Cardiac septum (tissue), 1 donor: ENCODE results near the gene TADA2B. TPM values are rescaled to one million over a fixed set of nuclear protein-coding genes. Genes with fewer than 3 reads are reported as not detected.

Source experiments
- DNase-seq: peaks from one replicate; pipeline ENCODE4 v3.0.0-alpha.2; 2020; ENCODE audit warnings: low spot score
- intact Hi-C: fragments of 100-400 bp; cut with DNase I; formaldehyde crosslinking; loops from one replicate; pipeline ENCODE4 v1.14.0; 2022
- total RNA-seq: library from RNA; stranded (reverse); fragmentation: NEBNext Ultra II Directional; extraction: Animal tissue kit (Norgen Biotek cat#: 25700); gene quantifications from one replicate; pipeline ENCODE4 v1.2.1, GENCODE V29; 2021
- donor health status: DM: no; HTN: no; CAD: no.

TADA2B gene
- total RNA-seq, 1 donor from 2014 or later = 25.6 TPM

DNA sequence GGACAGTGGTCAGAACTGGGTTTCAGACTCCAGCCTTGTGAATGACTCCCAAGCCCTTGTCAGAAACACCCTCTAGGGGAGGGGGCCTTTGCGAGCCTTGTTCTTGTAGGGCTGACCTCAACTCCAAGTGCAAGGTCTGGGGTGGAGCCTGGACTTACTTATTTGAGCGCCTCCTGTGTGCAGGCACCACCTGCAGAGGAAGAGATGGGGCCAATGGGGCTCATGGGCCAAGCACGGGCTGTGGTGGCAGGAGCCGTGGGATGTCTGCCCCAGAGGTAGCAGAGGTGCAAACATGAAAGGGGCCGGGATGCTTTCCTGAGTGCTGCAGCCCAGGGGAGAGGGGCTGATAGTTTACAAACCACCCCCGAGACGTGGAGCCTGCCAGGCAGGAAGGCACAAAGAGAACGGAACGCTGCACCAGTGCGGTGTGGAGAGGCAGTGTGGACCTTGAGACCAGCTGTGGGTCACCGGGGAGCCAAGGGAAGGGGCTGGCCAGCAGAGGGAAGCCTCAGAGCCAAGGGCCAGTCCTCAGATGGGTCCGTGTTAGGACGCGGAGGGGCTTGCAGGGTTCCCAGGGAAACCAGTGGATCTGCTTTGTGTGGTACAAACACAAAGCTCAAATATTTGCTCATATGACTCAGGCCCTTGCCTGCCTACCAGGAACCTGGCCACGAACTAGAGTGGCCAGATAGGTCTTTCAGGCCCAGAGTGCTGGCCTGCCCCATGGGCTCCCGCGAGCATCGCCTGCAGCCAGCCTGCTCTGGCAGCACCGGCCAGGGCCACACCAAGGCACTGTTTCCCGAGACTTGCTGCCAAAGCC lies 8.7 kb upstream of the TADA2B start:
- intact Hi-C loops = no loop called here
- no peak for DNase-seq

DNA sequence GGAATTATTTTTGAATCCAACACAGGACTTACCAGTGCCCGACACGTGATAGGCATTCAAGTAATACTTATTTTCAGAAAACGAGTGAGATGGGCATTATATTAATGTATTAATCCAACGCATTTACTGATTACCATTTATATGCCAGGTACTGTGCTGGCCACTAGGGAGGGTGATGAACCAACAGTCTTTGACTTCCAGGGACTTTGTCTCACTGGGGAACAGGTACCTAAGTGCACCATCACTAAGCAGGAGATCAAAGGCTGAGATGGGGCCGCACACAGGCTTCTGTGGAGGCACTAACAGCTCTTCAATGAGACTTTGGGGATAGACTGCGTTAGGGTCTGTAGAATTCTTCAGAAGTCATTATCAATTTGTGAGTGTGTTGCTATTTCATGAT lies 5.7 kb upstream of the TADA2B start:
- DNase-seq = no peak
- intact Hi-C loops = no loop called here

DNA sequence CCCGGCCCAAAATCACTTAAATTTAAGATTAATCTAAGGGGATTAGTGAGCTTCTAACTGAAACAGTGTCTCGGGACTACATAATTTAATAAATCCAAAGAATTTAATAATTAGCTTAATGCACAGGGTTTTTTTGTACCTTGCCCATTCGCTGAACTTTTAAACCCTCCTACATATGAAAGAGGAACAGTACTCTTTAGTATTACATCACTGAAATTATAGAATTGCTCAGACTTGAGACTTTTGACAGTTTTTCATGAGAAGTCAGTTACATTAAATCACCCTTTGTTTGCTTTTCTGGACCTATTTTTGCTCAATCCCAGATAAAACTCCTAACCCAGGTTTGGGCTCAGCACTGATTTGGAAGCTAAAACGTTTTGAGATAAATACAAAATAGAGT lies 2.4 kb upstream of the TADA2B start:
- intact Hi-C loops = loop anchor here (10.0 kb wide), 1 partner anchor 326 kb away; the partner anchor contains the start of gene BLOC1S4
- DNase-seq = no peak

DNA sequence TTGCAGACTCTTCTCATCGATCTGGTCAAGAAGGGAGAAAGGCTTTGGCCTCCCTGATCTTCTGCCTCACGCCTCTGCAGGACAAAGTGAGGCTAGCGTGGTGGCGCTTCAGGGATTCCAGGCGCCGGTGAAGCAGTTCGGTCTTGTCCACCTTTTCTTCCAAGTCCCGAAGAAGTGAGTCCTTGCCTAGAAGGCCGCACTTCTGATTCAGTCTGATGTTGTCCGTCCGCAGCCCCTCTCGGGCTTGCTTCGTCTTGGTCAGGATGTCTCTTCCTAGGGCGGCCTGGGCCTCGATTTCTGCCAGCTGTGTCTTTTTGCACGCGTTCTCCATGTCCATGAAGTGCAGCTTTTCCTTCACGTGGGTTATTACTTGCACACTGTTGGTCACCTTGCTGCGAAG lies 1.9 kb upstream of the TADA2B start:
- no peak for DNase-seq
- intact Hi-C loops = loop anchor here (10.0 kb wide), 1 partner anchor 326 kb away; the partner anchor contains the start of gene BLOC1S4

DNA sequence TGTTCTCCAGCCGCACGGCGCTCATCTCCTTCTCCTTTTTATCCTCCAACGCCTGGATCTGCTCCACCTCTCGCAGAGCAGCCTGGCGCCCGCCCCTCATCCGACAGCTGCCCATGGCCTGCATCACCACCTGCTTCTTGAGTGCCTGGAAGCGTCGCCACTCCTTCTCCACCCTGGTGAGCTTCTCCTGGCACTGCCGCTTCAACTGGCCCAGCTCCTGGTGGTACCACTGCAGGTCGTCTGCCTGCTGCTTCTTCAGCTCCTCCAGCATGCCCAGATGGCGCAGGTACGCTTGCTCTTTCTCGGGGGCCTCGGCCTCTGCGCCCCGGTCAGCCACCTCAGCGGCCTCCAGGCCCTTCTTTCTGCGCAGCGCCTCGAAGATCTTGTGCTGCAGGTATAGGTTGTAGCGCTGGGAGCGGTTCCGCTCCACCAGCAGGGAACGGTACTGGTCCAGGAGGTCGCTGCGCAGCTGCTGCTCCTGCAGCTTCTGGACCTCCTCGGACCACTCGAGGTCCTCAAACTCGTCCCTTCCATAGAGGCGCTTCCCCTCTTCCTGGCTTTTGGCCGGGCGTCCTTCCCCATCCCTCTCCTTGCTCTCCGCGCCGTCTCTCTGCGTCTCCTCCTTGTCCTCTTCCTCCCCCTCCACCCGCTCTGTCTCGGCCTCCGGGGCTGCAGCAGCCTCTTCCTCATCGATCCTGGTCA lies 1.2 kb upstream of the TADA2B start:
- intact Hi-C loops = loop anchor here (2.0 to 10.0 kb wide), 2 partner anchors 55 to 327 kb away; partner anchors contain the start of gene BLOC1S4
- DNase-seq = no peak

DNA sequence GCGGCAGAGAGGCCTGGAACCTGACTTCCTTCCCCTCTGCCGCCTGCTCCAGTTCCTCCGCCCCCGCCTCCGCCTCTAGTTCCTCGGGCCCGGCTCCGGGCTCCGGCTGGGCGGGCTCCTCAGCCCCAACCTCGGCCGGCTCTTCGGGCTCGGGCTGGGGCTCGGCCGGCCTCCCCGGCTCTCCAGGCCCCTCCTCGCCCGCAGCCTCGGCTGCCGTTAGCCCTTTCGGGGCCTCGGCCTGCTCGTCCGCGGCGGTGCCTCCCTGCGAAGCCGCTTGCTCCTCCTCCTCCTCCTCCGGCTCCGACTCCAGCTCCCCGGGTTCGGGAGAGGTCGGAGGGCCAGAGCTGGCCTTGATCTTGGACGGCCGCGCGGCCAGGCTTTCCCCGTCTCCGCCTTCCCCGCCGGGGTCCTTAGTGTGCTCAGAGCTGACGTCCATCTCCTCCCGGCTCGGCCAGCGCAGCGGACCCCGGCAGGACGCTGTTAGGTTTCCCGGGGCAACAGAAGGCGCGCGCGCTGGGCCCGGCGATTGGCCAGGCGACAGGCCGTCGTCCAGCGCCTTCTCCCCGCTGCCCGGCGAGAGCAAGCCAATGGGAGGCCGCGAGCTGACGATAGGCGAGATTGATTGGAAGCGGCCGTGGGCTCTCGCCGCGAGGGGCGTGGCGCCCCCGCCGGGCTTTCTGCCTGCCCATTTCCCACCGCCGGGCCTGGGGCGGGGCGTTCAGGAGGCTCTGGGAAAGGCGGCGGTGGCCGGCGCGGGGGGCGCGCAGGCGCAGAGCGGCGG lies 479 bp upstream of the TADA2B start:
- DNase-seq = peak; percentile 98
- intact Hi-C loops = loop anchor here (2.0 to 10.0 kb wide), 2 partner anchors 56 to 328 kb away; partner anchors contain the start of gene BLOC1S4

DNA sequence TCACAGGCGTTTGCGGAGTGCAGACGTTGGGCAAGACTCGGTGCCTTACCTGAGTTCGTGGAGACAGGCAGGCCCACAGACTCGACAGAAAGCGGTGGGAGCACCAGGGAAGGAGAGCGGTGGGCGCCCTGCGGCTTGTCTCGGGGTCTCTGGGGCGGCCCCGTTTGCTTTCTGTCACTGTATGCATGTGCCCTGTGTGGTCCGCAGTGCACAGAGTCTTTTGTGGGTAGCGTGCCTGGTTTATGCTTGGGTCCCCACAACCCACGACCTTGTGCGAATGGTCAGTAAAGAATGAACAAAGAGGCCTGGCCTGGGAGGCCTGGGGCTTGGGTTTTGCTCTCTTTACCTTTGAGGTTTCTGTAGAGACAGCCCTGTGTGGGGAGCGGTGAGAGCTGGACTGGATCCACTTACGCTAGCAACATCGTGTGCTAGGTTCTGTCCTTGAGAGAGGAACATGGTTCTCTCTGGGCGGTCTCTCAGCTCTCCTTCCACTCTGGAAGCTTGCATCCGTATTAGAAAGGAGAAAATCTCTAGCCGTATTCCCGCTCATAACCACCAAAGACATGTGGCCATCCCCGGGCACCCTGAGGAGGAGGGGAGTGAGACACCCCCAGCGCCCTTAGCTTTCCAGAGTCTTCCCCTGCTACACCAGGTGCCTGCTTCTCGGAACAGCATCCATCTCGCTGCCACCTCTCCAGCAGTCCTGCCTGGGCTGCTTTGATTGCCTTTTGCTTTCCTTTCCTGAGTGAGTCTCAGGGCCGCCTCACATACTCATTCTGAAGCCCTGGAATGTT lies 1.2 kb downstream of the TADA2B start:
- intact Hi-C loops = loop anchor here (1.0 to 10.0 kb wide), 2 partner anchors 24 to 330 kb away; partner anchors contain the start of genes BLOC1S4 and GRPEL1
- DNase-seq = no peak

DNA sequence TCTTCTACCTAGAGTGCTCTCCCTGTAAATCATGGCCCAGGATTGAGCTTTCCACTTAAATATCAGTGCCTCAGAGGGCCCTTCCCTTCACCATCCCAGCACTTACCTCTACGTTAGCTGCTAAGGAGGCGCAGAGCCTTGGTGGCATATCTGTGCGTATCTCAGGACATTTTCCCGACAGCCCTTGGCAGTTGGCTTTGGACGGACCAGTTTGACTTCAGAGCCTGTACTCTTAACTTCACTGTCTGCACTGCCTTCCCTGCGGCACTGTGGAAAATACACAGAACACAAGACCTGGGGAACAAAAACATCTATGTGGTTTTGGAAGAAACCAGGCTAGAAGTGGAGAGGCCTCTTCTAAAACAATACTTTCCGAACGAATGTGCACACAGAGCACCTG lies 2.4 kb downstream of the TADA2B start:
- intact Hi-C loops = loop anchor here (10.0 kb wide), 1 partner anchor 331 kb away; the partner anchor contains the start of gene BLOC1S4

DNA sequence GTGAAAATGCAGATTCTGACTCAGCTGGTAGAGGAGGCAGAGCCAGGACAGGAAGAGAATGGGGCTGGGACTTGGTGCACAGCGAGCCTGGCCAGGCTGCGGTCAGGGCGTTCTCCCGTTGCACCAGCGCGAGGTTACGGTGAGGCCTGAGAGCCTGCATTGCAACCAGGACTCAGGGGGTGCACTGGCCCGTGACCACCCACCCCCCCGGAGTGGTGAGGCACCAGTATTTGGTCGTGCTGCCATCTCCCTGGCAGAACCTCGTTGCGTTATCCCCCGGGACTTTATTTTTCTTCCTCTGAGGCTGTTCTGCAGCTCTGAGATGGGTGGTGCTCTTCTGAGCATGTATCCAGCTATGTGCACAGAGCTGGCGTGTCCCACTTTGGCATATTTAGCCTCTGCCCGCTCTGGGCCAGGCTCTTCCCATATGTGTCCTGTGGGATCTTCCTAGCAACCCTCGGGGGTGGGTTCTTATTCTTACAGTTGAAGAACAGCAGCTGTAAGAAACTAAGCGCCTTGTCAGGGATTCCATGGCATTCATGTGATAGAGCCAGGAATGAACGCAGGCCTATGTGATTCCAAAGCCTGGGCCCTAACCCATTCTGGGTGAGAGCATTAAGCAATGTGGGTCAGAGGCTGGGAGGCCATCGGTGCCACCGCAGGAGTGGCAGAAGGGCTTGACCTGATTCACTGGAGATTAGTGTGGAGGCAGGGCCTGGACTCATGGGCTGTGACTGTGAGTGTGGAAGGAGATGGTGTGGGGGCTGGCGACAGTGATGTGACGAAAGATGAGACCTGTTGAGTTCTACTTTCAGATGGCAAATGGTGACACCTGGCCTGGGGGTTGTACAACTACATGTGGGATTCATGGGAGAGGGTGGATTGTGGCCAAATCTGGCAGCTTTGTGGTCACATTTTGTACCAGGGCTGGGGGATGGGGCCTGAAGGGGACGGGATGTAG lies 3.1 kb downstream of the TADA2B start:
- intact Hi-C loops = loop anchor here (10.0 kb wide), 1 partner anchor 331 kb away; the partner anchor contains the start of gene BLOC1S4
- no peak for DNase-seq

More for the DNA sequence above, 2.4 kb downstream of the TADA2B start:
- DNase-seq = no peak

DNA sequence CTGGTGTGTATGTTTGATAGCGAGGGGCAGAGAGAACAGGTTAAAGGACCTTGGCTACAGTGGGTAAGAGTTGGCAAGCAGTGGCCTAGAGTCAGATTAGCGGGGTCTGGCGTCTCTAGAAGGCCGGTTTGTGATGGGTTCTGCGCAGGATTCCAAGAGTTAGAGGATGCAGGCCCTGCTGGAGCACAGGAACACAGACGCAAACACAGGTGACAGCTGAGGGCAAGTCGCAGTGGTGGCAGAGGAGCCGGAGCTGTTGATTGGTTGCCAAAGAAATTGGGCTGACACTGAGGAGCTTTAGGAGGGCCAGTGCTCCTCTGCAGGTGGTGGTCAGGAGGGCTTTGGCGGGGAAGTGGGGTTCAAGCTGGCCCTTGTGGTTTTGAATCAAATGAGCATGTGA lies 3.8 kb downstream of the TADA2B start:
- DNase-seq = no peak
- intact Hi-C loops = loop anchor here (10.0 kb wide), 1 partner anchor 332 kb away; the partner anchor contains the start of gene BLOC1S4

DNA sequence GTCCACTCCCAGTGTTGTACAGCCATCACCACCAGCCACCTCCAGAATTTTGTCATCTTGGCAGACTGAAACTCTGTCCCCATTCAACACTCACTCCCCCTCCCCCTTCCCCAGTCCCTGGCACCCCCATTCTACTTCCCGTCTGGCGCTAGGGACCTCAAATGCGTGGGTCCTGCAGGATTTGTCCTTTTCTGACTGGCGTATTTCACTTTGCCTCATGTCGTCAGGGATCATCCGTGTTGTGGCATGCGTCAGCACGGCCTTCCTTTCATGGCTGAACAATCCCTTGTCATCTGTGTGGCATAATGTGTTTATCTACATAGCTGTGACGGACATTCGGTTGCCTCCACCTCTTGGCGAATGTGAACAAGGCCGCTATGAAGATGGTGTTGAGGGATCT lies 5.5 kb downstream of the TADA2B start:
- DNase-seq = no peak
- intact Hi-C loops = loop anchor here (10.0 kb wide), 1 partner anchor 334 kb away; the partner anchor contains the start of gene BLOC1S4

DNA sequence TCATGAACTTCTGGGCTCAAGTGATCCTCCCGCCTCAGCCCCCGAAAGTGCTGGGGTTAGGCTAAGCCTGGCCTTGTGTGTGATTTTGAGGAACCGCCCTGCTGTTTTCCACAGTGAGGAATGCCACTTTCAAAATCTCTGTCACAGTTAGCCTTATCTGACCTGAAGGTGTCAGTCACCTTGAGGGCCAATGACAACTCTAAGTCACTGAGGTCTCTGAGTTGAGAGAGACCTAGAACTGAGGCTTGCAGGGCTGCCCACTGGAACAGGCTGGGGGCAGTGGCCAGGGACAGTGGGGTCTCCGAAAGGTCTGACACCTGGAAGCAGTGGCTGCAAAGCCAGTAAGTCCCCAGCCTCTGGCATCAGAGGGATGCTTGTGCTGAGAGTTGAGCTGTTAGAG lies 6.1 kb downstream of the TADA2B start:
- DNase-seq = no peak

DNA sequence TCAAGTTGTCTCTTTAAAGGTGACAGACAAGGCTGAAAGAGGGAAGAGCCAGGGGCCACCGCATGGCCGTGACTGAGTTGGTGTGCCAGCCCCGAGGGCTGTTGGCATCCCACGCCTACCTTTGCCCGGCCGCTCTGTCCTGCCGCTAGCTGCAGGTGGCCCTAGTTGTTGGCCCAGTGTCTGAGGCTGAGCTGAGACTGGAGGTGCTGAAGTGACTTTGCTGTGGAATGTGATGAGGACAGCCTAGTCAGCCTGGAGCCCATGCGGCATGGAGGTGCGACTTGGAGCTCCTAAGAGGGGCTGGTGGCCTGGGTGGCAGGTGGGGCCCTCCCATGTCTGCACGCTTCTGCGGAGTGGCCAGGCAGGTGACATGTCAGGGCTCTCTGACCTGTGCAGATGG lies 6.6 kb downstream of the TADA2B start:
- intact Hi-C loops = loop anchor here (10.0 kb wide), 1 partner anchor 335 kb away; the partner anchor contains the start of gene BLOC1S4

More for the DNA sequence above, 6.1 kb downstream of the TADA2B start:
- intact Hi-C loops = loop anchor here (10.0 kb wide), 1 partner anchor 334 kb away; the partner anchor contains the start of gene BLOC1S4

DNA sequence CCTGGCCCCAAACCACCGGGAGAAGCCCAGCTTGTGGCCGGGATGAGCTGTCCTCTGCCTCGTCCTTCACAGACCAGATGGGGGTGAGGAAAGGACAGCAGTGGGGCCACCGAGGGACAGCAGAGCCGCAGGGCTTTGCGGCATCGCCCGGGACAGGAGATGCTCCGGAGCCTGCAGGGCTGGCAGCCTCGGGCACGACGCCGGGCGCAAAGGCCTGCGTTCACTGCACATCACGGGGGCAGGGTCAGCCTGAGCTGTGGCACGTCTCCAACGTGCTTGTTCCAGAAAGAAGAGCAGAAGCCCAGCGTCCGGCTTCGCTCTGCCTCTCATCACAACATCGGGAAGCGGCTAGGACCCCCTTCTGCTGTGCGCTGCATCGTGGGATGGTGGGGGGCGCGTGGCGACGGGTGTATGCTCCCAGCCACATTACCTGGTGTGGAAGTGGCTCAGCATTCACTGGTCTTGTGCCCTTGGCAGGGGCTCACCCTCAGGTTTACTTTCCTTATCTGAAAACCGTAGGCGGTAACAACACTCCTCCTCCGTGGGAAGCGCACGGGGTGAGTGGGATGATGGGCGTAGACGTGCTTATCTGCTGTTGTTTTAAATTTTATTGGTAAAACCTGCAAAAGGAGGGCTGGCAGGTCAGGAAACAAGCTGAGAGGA lies 7.4 kb downstream of the TADA2B start:
- DNase-seq = no peak
- intact Hi-C loops = no loop called here

More for the DNA sequence above, 6.6 kb downstream of the TADA2B start:
- DNase-seq = no peak

DNA sequence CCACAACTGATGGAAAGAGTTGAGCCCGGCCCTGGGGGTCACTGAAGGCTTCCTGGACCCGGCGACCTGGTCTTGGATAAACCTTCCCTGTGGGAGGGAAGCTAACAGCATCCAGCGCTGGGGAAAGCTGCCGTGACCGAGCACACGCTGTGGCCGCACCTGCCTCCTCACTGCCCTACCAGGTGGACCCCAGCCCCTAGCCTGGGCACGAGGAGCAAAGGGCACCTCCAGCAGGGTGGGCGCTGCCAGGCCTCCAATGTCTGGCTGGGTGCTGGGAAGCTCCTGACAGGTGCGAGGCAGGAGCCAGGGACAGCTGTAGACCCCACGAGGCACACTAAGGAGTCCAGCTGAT lies 7.9 kb downstream of the TADA2B start:
- DNase-seq = no peak
- intact Hi-C loops = no loop called here

DNA sequence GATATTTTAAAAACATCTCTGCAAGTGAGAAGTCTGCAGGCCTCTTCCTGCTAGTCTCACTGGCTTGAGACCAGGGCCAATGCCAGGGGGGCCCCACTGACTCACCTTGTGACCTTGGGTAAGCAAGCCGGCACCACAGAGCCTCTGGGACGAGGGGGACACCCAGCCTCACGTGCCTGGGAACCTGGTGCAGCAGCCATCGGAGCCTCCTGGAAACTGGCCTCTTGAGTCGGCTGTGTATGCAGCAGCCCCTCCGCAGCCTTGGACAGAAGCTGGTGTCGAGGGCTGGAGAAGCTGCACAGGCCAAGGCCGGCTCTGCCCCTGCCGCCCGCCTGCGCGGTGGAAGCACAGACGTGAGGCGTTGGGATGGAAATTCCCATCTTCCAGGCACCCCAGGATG lies 8.7 kb downstream of the TADA2B start:
- DNase-seq = no peak
- intact Hi-C loops = no loop called here

DNA sequence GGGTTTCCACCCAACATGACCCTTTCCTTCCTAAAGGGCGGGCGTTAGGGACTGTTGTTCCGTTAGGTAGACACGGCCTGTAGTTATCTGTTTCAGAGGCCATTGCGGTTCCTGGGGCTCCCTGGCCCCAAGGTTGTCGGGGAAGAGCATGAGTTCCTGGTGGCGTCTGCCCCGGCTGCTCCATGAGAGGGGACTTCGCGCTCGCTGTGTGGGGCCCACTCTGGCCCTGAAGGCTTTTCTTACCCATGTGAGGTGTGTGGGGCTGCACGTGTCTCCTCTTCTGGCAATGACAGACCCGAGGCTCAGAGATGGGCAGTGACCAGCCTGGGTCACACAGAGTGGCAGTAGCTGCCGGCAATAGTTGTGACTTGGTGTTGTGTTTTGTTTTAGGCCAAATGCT lies 9.1 kb downstream of the TADA2B start:
- no peak for DNase-seq
- intact Hi-C loops = no loop called here
